Activated CD4-positive, alpha-beta T cell treated with anti-CD3 and anti-CD28 coated beads, Interleukin-2, amount 50 U/mL, for 4 hours (primary cell): ENCODE measurements around the gene FBN1.

Source experiments
- DNase-seq, 2 experiments: peaks; one replicate each; pipeline ENCODE4 v3.0.0-alpha.2; 2020

FBN1 gene

DNA sequence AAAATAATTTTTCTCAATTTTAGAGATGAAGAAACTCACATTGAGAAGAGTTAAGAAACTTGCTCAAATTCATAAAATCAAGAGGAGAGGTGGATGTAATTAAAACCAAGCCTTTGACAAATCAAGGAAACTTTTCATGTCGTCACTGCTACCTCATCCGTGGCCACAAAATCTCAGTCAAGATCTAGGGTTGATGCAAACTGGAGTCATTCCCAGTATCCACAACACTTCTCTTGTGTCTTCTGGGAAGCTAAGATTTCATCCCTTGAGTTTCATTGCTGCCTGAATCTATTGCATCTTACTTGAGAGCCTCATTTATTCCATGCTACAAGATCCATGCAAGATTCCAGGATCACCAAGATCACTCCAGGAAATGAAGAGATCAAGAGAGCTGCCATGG, 5.4 kb upstream of the FBN1 start:
- DNase-seq = no peak

DNA sequence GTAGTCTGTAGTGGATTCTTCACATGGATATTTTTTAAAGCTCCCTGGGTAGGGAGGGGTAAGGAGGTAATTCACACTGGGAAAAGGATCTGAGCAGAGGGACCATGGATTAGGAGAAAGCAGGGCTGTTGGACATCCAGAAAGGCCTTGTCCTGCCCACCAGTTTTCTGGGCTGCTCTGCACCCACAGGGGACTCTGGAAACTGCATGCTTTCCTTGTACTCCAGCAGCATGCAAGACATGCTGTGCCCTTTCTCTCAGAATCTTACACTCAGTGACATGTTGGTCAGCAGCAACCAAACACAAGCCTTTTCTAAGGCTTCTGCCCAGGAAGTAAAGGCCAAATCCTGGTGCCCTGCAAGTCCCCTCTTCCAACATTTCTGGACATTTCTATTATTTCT, 2.5 kb upstream of the FBN1 start:
- no peak for DNase-seq

DNA sequence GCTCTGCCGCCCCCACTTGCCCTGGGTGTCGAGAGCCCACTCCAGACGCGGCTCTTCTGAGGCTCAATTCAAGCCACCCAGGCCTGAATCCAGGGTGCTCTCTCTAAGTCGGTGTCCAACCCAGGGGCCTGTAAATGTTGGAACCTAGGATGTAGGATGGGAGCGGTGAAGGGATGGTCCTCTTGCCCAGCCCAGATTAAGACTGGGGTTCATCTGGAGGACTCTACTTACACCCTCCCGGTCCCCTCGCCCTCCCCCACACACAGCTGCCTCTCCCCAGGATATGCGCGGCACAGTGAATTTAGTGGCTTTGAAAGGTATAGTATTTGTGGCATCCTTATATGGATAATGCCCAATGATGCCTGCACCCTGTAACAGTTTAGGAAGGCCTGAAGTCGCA, 822 bp upstream of the FBN1 start:
- DNase-seq = no peak

DNA sequence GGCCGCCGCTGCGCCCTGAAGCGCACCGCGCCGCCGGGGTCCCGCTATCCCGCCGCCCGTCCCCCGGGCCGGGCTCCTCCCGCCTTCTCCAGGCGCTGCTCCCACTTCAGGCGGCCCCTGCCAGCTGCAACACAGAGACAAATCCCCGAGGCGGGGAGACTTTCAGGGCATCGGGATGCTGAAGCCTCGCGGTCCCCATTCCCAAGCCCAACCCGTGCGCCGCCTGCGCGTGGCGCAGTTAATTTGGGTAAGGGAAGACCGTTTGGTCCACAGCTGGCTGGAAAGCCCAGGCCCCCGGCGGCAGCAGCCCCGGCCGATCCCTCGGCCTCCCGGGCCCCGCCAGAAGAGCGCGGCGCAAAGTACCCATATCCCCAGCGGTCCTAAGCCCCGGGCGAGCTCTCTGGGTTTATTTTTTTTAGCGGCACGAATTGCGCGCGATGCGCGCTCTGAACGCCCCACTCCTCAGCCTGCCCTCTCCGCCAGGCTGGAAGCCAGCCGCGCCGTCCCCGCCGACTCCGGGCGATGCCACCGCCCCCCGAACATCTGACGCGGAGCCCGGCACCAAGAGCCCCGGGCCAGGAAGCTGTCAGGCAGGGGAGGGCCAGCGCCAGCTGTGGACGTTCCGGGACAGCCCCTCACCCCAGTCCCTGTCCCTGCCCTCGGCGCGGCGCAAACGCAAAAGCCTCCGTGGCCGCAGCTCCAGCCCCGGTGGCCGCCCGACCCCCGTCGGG, 517 bp downstream of the FBN1 start:
- DNase-seq = no peak

DNA sequence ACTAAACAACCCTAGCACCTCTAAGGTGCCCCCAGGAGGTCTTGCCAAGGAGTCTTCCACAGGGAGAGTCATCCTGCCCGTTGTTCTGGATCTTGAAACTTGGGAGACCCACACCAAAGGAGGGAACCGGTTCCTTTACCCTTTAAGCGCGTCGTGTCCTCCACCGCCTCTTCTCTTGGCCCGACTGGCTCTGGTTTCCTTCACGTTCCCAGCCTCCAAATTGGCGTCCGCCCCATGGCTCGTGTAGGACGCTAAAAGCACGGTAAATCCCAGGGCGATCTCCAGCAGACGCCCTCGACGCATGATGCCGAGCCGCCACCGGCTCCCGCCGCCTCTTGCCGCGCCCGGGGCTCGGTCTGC, 1.1 kb downstream of the FBN1 start:
- no peak for DNase-seq

DNA sequence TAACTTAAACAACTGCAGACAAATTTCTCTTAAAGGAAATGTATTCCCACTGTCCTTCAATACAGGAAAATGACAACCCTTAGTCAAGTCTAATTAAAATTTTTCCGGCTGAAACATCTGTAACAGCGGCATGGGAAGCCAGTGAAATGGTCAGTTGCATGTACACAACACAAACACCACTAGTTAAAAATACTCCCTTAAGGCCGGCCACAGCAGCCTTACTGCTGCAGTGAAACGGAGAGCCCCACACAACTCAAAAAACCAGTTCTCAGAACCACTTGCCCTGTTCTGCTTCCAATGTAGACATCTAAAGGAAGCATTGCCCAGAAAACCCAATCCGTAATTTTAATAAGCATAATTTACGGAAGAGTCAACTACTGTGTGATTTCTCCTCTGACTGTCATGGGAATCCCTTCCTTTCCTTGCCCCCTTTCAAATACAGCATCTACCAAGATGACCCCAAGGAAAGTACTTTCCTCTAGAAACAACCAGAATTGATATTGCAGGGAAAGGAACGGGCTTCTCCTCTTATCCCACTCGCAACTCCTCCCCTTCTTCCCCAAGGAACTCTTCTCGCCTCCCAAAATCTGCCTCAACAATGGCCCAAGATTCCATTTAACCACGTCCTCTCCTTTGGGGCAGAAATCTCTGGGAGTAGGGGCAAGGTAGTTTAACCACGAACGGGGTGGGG, 1.6 kb downstream of the FBN1 start:
- no peak for DNase-seq

DNA sequence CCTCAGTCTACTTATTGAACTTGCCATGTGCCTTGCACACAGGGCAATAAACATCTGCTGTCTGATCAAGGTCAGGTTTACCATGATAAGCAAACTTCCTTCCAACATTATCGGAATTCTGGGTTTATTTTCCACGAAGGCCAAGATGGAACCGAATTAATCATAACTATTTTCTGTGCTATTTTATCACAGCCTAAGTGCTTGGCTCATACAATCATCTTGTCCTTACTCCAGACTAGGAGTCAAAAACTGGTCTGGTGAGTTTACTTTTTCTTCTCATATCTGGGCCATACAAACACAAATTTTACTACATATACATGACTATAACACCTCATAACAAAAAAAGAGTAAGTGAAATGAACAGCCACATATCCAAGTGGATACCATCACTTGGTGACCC, 2.3 kb downstream of the FBN1 start:
- DNase-seq = no peak

DNA sequence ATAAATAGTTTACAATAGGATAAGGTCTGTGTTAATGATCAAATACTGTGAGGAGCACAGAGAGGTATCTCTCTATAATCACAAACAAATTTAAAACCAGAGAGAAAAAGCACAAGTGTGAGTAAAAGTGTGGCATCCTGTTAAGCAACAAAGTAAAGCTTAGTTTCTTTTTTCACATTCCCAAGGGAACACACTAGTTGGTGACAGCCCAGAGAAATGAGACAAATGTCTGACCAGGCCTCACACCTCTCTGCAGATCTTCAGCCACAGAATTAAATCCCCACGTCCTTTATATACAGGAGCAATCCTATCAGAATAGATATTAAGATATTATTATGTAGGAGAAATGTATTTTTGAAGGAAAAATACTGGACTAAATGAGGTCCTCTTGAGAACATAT, 2.7 kb downstream of the FBN1 start:
- no peak for DNase-seq

DNA sequence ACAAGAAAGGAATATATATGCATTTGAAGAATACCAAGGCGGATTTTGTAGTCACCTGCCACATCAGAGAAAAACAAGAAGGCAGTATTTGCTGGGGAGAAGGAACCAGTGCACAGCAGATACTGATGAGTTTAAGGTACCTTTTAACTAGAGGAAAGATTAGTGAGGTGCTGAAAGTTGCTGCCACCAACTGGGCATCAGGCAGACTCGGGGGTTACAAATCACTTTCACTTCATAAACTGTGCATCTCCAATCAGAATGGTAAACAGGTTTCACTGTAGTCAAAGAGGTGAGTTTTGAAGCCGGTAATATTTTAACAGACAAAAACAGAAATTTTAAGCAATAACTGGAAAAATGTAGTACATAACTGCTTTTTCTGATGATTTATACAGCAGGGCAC, 4.1 kb downstream of the FBN1 start:
- no peak for DNase-seq

DNA sequence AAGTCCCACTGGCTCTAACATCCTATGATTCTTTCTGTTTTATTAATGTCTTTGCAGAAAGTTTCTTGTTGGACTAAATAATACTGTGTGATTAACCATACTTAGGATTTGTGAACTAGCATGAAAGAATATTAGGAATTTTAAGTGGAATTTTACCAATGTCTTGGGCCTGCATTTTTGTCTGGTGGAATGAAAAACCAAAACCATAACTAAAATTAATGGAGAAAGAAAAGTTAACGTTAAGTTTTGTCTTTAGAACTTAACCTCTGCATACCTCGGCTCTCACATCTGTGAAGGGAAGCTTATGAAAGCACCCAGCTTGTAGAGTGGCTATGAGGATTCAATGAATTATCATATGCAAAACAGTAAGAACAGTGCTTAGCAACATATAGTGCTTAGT, 6.5 kb downstream of the FBN1 start:
- DNase-seq = no peak

DNA sequence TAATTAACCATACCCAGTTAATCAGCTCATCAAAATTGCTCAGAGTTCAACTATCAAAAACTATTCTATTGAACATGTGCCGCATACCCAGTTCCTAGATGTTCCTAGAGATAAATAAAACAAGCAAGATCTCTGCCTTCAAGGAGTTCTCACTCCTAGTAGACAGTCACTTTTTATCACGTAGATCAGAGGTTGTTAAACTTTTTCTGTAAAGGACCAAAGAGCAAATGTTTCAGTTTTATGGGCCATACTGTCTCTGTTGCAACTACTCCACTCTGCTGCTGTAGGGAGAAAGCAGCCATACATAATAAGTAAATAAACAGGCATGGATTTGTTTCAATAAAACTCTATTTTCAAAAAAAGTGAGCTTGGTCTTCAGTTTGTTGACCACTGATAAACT, 7.9 kb downstream of the FBN1 start:
- DNase-seq = no peak

DNA sequence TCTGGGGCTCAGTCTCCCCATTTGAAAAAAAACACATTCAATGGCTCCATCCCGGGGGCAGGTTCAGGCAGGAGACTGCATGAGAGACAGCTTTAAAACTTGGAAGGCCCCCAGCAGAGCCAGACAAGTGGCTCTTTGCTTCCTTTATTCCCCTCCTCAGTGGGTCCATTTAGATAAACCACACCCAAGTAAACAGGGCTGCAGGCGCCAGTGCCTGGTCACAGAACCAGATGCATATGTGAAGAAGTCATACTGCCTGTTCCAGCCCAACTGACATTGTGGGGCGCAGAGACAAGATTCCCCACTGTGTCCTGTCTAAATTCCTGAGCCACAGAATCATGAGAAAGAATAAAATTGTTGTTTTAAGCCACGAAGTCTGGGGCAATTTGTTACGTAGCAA, 9.0 kb downstream of the FBN1 start:
- DNase-seq = no peak

DNA sequence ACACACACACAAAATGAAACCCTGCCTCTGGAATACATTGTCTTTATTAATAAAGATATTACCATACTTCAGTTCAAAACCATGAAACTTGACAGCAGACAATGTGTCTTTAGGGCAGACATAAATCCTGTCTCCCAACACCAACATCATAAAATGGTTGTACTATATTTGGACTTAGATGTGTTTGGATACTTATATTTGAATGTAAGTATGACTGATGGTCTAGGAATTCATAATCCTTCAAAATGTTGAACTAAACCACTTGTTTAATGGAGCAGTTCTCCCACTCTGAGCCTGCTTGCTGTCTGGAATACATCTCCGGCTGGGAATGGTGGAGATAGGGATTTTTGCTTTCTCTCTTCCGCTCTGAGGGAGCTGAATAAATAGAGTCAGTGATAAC, 10.6 kb downstream of the FBN1 start:
- DNase-seq = no peak

DNA sequence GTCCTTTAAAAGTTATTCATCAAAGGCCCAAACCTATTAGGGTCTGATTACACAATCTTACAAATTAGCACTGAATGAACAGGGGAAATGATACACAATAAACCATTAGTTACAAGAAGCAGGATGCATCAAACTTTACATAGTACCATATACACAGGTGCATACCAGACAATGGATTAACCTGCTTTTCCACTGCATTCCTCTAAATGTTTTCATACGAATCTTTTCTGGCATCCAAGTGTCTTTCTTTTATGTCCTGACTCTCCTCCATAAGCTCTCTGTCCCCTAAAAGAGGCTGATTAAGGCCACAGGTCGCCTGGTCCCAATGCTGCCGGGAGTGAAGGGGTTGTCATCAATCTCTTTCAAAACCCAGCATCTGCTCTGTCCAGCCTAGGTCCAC, 11.4 kb downstream of the FBN1 start:
- DNase-seq = no peak

DNA sequence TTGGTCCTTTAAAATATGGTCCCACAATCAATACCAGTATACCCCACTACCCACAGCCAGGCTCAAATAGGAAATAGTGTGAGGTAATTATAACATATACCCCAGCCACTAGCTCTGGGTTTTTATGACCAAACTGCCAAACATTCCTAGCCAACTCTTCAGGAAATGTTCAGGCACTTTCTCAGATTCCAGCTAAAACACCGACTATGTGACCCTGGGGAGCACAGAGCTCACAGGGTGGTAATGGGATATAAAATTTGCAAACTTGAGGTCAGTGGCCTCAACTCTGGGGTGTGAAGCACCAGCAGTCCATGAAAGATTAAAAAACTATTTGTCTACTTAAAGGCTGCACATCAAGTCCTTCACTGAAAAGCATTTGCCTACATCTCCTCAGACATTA, 12.9 kb downstream of the FBN1 start:
- DNase-seq = no peak

DNA sequence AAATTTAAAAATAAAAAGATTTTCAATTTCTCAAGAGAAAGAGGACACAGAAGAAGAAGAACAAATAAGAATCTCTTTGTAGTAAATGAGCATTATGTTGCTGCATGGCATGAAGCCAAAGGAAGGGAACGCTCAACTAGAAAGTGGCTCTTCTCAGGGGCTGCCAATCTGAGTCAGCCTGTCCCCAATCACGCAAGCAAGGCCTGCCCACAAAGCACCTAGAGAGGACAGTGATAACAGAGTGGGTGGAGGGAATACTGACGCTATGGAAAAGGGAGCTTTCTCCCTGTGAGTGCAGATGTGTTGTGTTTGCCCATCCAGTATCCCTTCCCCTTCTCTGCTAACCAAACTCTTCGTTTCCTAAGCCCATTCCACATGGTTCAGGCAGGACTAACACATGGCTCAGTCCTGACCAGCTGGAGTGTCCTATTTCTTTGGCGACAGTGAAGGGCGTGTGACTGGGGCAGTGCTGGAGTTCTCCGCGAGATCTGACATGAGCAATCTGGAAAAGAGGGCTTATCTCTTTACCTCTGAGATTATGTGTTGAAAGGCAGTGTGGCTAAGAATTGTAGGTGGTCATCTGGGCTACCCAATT, 14.2 kb downstream of the FBN1 start:
- DNase-seq = no peak

DNA sequence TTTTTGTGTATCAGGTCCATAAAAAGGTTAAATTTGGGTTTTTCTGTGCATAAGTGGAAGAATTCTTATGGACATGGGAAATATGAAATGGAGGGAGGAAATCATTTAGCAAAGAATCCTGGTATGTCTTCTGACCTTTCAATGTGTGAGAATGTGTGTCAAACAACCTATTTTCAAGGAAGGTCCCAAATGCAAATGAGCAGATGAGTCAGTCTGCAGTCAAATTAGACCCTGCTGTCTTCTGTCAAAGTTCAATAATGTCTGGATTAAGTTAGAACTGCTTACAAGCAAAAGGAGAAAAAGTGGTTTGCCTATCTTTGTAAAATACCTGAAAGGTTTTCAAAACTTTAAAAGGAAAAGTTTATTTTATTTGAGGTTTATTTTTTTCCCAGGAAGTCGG, 15.3 kb downstream of the FBN1 start:
- DNase-seq = no peak

DNA sequence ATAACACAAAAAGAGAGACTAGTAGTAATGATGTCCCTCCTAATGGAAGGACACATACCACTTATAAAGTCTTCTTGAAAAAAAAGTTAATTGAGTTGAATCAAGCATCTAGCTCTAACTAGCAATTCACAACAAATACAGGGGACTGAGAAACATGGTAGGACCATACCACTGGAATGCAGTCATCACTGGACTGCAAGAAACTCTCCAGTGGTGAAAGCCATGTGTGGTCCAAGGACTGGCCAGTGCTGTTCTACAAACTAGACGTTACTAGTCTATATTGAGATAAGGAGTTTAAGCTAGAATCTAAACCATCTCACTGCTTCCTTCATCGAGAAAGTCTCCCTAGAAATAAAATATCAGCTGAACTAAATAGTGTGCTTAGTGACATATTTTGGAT, 16.7 kb downstream of the FBN1 start:
- DNase-seq = no peak

DNA sequence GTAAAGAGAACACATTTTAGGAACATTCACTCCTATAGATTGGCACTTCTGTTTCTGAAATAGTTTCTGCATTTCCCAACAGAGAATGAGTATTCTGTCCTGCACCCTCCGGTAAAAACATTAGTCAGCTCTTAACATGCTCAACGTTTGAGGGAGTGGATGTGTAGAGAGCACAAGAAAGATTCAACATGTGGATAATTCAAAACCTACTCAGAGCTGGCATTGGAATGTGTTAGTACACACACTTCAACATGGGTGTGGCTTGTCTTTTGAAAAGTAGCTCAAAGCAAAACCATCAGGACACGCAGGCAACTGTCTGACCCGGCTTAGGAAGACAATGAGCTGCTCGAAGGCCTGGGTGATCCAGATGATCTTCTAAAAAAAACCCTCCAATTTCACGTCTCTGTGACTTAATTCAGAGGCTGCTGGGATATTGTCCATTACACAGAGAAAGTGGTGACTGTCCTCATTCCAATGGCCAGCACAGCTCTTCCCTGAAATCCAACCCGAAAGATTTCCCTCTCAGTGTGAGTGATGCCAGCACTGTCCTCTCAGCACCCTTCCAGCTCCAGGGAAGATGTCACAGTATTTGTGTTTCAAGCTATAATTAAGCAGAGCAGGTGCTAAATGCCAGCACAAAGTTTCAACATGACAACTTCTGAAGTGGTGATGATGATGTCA, 18.1 kb downstream of the FBN1 start:
- no peak for DNase-seq

DNA sequence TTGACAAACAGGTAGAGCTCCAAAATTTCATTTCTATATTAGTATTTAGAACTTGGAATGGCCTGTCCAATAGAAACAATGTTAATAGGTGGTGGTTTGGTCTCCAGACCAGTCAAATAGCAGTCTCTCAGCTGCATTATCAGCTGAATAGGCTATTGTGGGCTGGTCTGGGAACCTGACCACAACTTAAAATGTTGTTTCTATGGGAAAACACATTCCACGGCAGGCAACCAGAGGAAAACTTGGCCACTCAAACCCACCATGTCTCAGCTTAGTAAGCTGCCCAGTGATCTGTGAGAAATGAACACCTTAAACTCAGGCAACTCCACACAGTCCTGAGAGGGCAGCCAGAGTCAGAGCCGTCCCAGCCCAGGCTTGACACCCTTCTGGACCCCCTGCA, 20.4 kb downstream of the FBN1 start:
- DNase-seq = no peak

DNA sequence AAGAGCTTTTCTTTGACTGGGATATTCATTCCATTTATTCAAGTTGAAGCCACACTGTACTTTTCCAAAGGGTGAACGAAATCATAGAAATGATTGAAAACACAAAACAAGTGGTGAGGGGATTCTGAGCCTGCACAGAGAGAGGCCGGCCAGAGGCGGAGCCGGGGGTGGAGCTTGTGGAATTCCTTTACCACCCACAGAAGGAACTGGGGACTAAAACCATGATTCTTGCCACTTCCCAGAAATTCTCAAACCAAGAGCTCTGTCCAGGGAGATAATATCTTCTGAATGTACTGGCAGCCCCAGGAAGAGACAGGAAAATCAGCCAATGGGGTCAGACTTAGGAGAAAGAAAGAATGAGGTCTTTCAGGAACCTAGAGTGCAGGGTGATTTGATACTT, 20.8 kb downstream of the FBN1 start:
- no peak for DNase-seq

DNA sequence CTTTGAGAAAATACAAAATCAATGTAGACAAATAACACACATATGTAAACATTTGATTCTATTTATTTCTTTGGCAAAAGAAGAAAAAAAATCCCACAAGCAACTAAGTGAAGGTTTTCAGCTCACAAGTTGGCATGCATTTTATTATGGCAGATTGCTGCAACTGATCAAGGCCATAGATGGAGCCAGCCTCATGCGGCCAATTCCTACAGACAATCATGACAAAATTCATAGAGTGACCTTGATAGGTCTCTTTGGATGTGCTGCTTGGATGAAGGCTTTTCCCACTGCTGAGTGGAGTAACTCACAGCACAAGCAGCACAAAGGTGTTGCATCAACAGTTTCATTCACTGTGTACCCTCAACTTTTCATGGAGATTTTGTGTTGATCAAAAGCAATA, 22.1 kb downstream of the FBN1 start:
- no peak for DNase-seq

DNA sequence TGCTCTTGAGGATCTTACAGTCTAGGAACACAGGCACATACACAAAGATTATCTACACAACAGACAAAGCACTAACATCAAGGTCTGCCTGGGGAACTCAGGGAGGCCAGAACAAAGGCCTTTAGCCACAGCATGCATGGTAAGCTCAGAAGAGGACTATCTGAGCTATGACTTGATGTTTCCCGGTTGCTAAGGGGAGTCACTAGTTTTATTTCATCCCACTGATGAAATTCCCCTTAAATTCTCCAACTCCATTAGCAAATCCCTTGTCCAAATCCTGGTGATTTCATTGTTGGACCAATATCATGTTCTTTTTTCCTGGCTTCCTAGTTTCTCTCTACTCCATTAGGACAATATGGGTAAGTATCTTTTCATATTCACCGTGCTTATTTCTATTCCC, 23.3 kb downstream of the FBN1 start:
- DNase-seq = no peak

DNA sequence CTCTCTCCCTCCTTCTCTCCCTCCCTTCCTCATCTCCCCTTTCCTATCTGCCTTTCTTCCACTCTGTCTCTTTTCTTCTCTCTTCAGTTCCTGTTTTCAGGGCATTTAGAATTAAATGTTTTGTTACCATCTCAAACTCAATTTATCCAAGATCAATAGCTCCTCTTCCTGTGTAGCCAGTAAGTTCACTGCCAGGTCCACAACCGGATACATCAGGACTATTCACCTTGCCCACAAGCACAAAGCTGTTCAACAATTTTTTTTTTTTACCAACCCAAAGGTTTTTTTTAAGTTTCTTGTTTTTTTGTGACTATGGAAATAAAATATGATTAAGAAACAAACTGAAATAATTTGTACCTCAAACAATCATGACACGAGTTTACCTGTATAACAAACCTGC, 26.1 kb downstream of the FBN1 start:
- no peak for DNase-seq
